Activated naive CD8-positive, alpha-beta T cell treated with anti-CD3 and anti-CD28 coated beads, Interleukin-2, amount 50 U/mL, for 16 hours (primary cell): ENCODE measurements around the gene CITED4.
"Not testable (repeated sequence)": the region's sequence is repeated elsewhere in the genome, so short reads cannot be mapped to it uniquely, and the experiment has no call there.

Experiments
- DNase-seq: peaks from one replicate; pipeline ENCODE4 v3.0.0-alpha.2; 2020; ENCODE audit warnings: low read depth, low spot score

The CITED4 gene

GRCh38 chr1:40862008-40862863, at the start of gene CITED4:
Gene CITED4, minus strand, starts transcription at chr1:40862363. Its CDS starts 236 bp downstream, at chr1:40862127.
- peak; percentile 85 for DNase-seq

DNA sequence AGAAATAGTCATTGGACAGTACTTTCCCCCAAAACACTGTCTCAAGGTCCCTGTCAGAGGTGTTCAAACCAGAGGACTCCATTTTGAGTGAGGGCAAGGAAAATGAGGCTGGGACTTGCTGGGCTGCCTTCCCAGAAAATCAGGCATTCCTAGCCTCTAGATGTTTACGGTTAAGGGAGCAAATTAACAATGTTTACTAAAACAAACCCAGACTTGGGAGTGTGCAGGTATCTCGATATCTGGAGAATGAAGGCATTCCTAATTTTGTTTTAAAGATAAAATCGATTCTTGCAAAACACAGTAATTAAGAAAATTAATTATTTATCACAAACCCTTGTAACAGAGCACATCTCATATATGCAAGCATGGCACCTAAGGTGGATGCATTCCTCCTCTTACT, 48.9 kb upstream of the CITED4 start:
- no peak for DNase-seq

DNA sequence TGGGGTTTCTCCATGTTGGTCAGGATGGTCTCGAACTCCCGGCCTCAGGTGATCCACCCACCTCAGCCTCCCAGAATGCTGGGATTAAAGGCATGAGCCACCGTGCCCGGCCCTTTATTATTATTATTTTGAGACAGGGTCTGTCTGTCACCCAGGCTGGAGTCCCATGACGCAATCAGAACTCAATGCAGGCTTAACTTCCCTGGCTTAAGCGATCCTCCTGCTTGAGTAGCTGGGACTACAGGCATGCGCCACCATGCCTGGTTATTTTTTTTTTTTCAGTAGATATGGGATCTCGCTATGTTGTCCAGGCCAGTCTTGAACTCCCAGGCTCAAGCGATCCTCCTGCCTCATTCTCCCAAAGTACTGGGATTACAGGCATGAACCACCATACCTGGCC, 47.1 kb upstream of the CITED4 start:
- DNase-seq: no peak

DNA sequence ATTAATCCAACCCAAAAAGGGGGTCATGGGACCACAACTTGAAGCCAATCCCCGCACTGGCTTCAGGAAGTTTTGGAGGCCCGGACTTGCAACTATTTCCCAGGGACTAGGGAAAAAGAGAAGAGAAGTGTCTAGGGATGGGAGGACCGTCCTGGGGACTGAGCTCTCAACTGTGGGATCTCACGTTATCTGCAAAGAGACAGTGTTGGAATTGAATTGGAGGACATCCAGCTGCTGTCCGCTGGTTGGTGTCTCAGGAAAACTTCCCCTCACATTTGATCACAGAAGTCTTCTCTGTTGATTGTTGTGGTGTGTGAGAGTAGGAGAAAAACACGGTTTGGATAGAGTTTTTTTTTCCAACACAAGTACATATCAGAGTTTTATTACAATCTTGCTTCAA, 46.2 kb upstream of the CITED4 start:
- no peak for DNase-seq

DNA sequence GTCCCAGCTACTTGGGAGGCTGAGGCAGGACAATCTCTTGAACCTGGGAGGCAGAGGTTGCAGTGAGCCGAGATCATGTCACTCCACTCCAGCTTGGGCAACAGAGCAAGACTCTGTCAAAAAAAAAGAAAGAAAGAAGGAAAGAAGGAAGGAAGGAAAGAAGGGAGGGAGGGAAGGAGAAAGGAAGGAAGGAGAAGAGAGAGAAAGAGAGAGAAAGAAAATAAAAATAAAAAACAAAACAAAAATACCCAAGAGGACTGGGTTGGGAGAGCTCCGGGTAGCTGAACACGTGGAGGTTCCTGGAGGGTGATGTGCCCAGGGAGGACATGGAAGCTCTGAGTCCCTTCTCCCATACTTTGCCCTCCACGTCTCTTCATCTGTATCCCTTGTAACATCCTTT, 45.7 kb upstream of the CITED4 start:
- no peak for DNase-seq

GRCh38 chr1:40906781-40907400, 44.7 kb upstream of the CITED4 start:
- DNase-seq: no peak

DNA sequence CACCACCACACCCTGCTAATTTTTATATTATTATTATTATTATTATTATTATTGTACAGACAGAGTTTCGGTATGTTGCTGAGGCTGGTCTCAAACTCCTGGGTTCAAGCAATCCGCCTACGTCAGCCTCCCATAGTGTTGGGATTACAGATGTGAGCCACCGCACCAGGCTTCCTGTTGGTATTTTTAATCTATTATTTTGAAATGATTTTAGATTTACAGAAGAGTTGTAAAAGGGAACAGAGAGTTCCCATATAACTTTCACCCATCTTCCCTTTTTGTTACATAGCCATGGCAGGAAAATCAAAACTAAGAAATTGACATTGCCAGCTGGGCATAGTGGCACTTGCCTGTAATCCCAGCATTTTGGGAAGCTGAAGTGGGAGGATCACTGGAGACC, 42.9 kb upstream of the CITED4 start:
- no peak for DNase-seq

- no peak for DNase-seq
Measured at GRCh38 chr1:40903106-40903505, 40.9 kb upstream of the CITED4 start.

GRCh38 chr1:40901886-40902852, 40.0 kb upstream of the CITED4 start:
- DNase-seq: no peak

GRCh38 chr1:40899230-40899870, 37.2 kb upstream of the CITED4 start:
- no peak for DNase-seq

GRCh38 chr1:40898431-40898901, 36.3 kb upstream of the CITED4 start:
- no peak for DNase-seq

DNA sequence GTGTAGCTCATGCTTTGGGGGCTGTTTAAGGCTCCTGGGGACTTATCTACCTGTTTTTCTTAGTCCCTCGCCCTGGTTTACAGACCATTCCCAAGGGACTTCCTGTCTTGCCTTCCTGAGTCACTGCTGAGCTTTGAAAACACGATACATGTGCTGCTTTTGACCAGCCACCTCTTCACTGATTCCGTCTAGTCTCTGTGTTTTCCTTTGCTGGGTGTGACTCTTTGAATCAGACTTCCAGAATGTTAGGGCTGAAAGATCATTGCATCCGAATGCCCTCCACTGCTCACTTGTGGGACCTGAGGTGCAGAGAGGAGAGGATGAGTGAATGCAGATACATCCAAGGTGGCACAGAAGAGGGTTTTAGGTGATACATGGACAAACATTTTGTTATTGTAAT, 35.4 kb upstream of the CITED4 start:
- no peak for DNase-seq

- DNase-seq: no peak
Measured at GRCh38 chr1:40896482-40896881, 34.3 kb upstream of the CITED4 start.

GRCh38 chr1:40895601-40896000, 33.4 kb upstream of the CITED4 start:
- no peak for DNase-seq

- not testable (repeated sequence) for DNase-seq
Measured at GRCh38 chr1:40894858-40895257, 32.7 kb upstream of the CITED4 start.

- DNase-seq: no peak
Measured at GRCh38 chr1:40894455-40894854, 32.3 kb upstream of the CITED4 start.

GRCh38 chr1:40893946-40894345, 31.8 kb upstream of the CITED4 start:
- DNase-seq: no peak

GRCh38 chr1:40892354-40892753, 30.2 kb upstream of the CITED4 start:
- no peak for DNase-seq

DNA sequence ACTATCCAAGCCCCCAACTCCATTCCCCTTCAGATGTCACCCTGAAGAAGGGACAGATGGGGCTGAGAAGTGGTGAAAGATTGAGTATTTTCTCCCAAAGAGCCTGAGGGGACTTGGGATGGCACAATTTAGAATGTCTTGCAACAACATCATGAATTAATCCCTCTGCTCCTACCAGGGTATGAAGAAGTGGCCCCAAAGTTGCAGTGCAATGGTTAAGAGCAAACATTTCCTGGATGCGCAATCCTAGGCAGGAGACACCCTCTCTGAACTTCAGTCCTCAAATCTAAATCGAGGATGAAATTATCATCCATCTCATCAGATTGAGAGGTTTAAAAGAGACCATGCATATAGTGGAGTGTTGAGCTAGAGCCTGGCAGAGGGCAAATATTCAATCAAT, 28.6 kb upstream of the CITED4 start:
- no peak for DNase-seq

- no peak for DNase-seq
Measured at GRCh38 chr1:40887652-40888051, 25.5 kb upstream of the CITED4 start.

- DNase-seq: no peak
Measured at GRCh38 chr1:40887012-40887378, 24.8 kb upstream of the CITED4 start.
